Measurements from ENCODE around the gene RAB43.
A peak's percentile ranks its signal among the peaks of the same experiment; 100 is the strongest.

The RAB43 gene

GRCh38 chr3:129122412-129123011 lies 908 bp upstream of the RAB43 start:
- no peak for TF ChIP-seq CTCF (IDR thresholded peaks at IDR 0.05; ENCODE audit: control extremely low read depth, extremely low read depth, low read depth, missing control alignments)
- CTCF ChIA-PET = interaction anchor here (0.6 to 7.5 kb wide), 8 partner anchors 12 to 152 kb away, joined by 3 to 39 read pairs (median 6); partner anchors contain the start of gene COPG1
- DNase-seq (ENCODE audit: extremely low spot score) = no peak
- POLR2A ChIA-PET = interaction anchor here (0.6 to 1.4 kb wide), 2 partner anchors 39 to 99 kb away, joined by 3 read pairs; no protein-coding TSS in a partner anchor

- TF ChIP-seq CTCF (IDR thresholded peaks at IDR 0.05; ENCODE audit: control extremely low read depth, extremely low read depth, low read depth, missing control alignments) = no peak
- POLR2A ChIA-PET = interaction anchor here (0.6 to 1.4 kb wide), 5 partner anchors 41 to 864 kb away, joined by 3 to 5 read pairs (median 4); partner anchors contain the start of genes IFT122 and MBD4
- no peak for DNase-seq (ENCODE audit: extremely low spot score)
- CTCF ChIA-PET = interaction anchor here (0.6 to 7.5 kb wide), 9 partner anchors 9 to 128 kb away, joined by 3 to 39 read pairs (median 5); partner anchors contain the start of gene COPG1
These were observed 400 bp downstream of the RAB43 start for GRCh38 chr3:129121016-129121791.

- no peak for TF ChIP-seq CTCF (IDR thresholded peaks at IDR 0.05; ENCODE audit: control extremely low read depth, extremely low read depth, low read depth, missing control alignments)
- DNase-seq (ENCODE audit: extremely low spot score) = peak; percentile 92
- POLR2A ChIA-PET = no interaction called here
- CTCF ChIA-PET = interaction anchor here (1.4 to 7.5 kb wide), 7 partner anchors 12 to 196 kb away, joined by 4 to 39 read pairs (median 6); partner anchors contain the start of gene COPG1
These were observed 1.2 kb downstream of the RAB43 start for GRCh38 chr3:129120254-129121004.

GRCh38 chr3:129119365-129120100 lies 2.1 kb downstream of the RAB43 start:
- ChIA-PET POLR2A (no interaction called here), CTCF (interaction anchor here (0.6 to 7.5 kb wide), 8 partner anchors 11 to 197 kb away, joined by 3 to 39 read pairs (median 5); a partner anchor contains a TSS)
- DNase-seq (ENCODE audit: extremely low spot score) = no peak
- no peak for TF ChIP-seq CTCF (IDR thresholded peaks at IDR 0.05; ENCODE audit: control extremely low read depth, extremely low read depth, low read depth, missing control alignments)

- TF ChIP-seq CTCF (IDR thresholded peaks at IDR 0.05; ENCODE audit: control extremely low read depth, extremely low read depth, low read depth, missing control alignments) = no peak
- CTCF ChIA-PET = interaction anchor here (0.6 to 7.5 kb wide), 6 partner anchors 43 to 198 kb away, joined by 3 to 39 read pairs (median 8); a partner anchor contains a TSS
- POLR2A ChIA-PET = no interaction called here
- DNase-seq (ENCODE audit: extremely low spot score) = no peak
These were observed 2.9 kb downstream of the RAB43 start for GRCh38 chr3:129118745-129119144.
